NCI-H2029 (cell line): ENCODE results near the gene RIBC1.
"Not testable (repeated sequence)": the region's sequence is repeated elsewhere in the genome, so short reads cannot be mapped to it uniquely, and the experiment has no call there.

Experiments used
- DNase-seq: peaks from one replicate; lab custom pipeline; 2025; lab: John Stamatoyannopoulos, UW

RIBC1 gene

GRCh38 chrX:53435997-53436396, 13.3 kb downstream of the RIBC1 start:
- peak; percentile 28 for DNase-seq

DNA sequence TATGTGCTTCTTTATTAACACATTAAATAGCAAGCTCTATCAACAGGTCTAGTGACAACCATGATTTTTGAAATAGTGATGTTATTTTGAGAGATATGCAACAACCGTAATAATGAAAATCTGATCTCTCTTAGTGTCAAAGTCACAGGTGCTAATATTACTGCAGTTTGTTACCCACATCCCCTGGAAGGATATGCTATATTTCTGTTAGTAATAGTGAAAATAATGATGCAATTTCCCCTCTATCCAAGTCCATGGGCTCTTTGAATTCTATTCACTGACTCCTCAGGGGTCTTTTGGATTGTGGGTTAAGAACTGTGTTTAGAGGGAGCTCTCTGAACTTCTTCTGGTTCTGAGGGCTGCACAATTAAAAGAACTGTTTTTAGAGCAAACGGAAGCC, 14.5 kb downstream of the RIBC1 start:
- no peak for DNase-seq

GRCh38 chrX:53438174-53438831, 15.6 kb downstream of the RIBC1 start:
- DNase-seq: no peak

- DNase-seq: no peak
These were observed 16.2 kb downstream of the RIBC1 start for GRCh38 chrX:53438832-53439230.

DNA sequence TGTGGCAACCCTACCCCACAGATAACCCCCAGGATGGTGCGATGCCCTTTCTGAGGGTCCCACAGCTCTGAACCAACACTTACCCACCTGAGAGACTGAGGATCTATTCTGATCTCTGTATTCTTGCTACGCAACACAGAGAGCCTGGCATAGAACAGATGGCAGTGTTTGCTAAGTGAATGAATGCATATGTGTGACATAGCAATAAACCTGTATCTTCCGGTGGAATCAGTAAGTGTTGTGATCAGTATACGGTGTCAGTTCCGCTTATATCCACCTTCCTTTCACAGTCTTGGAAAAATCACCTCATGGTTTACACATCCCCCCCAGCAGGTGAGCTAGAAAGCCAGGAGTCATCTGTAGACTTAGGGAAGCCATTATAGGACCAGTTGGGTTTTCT, 17.4 kb downstream of the RIBC1 start:
- no peak for DNase-seq

GRCh38 chrX:53440621-53441517, 18.2 kb downstream of the RIBC1 start:
- DNase-seq: no peak

- peak; percentile 65 for DNase-seq
These were observed 19.1 kb downstream of the RIBC1 start for GRCh38 chrX:53441531-53442321.

- DNase-seq: no peak
These were observed 19.6 kb downstream of the RIBC1 start for GRCh38 chrX:53442322-53442631.

GRCh38 chrX:53445977-53446376, 23.3 kb downstream of the RIBC1 start:
- no peak for DNase-seq

GRCh38 chrX:53447441-53447840, 24.8 kb downstream of the RIBC1 start:
- DNase-seq: no peak

DNA sequence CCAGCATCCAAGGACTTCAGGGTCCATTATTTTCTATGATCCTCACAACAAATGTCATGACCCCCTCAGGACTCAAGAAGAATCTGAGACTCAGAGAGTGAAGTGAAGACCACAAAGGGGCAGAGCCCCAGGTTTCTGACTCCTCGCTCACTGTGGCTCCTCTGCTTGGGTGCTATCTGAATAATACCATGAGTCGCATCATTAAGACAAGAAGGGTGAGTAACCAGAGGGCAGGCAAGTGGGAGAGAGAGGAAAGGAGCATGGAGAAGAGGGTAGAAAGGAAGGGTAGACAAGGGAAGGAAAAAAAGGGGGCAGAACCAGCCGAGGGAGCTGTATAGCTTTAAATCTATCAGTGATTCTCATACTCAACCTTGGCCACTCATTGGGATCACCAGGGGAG, 27.0 kb downstream of the RIBC1 start:
- no peak for DNase-seq

DNA sequence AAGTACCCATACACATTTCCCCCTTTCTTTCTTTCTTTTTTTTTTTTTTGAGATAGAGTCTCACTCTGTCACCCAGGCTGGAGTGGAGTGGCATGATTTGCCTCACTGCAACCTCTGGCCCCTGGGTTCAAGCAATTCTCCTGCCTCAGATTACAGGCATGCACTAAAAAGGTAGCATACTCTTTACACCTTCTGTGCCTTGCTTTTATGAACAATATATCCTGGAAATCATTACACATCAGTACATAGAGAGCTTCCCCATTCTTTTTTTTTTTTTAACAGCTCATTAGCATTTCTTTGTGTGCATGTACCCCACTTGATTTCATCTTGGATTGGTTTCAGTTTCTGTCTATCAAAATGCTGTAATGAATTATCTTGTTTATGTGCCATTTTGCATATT, 30.1 kb downstream of the RIBC1 start:
- no peak for DNase-seq

- DNase-seq: no peak
These were observed 33.6 kb downstream of the RIBC1 start for GRCh38 chrX:53456254-53456653.

DNA sequence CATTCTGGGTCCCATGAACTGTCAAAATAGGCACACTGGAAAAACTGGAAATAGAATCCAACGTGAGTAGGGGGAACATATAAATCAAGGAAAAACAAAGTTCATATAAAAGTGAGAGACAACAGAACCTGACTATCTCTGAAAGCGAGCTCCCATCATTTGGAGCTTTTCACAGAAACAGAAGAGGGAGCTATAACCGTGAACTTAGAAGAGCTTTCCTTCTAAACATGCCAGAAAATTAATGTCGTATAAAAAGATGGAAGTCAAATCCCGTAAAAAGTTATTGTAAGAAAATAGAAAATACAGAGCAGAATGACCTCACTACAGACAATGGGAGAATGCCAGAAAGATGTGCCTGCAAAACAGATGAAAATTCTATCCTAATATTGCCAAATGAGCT, 35.4 kb downstream of the RIBC1 start:
- no peak for DNase-seq

DNA sequence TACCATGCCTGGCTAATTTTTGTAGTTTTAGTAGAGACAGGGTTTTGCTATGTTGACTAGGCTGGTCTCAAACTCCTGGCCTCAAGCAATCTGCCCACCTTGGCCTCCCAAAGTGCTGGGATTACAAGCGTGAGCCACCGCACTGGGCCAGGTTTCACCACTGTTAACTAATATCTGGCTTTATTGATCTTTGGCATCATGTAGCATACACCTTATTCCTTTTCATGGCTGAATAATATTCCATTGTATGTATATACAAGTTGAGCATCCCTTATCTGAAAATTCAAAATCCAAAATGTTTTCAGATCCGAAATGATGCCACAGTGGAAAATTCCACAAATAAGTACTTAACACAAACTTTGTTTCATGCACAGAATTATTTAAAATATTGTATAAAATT, 46.0 kb downstream of the RIBC1 start:
- DNase-seq: not testable (repeated sequence)

GRCh38 chrX:53471346-53471745, 48.7 kb downstream of the RIBC1 start:
- DNase-seq: no peak

- DNase-seq: no peak
These were observed 52.0 kb downstream of the RIBC1 start for GRCh38 chrX:53474707-53475106.

DNA sequence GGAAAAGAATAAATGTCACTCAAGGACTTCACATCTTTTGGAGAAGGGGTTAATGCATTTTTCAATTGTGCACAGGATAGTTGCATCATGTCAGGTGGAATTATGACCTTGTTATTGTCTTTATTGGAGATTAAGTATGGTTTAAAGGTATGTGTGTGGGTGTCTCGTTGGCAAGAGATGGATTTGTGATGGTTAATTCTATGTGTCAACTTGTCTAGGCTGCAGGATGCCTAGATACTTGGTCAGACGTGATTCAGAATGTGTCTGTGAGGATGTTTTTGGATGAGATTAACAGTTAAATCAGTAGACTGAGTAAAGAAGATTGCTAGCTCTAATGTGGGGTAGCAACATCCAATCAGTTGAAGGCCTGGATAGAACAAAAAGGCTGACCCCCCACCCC, 53.7 kb downstream of the RIBC1 start:
- DNase-seq: no peak

GRCh38 chrX:53479301-53479700, 56.6 kb downstream of the RIBC1 start:
- no peak for DNase-seq
